GM12878 (cell line): Measurements from ENCODE around the gene ABCG1. TPM values are rescaled to one million over a fixed set of nuclear protein-coding genes. Genes with fewer than 3 reads are reported as not detected.

Source experiments
- ATAC-seq: fragments of 200-7000 bp; cut with Tn5 transposase; 3 replicates; pipeline ENCODE4 v1.9.1; 2020; ENCODE audit warnings: mild to moderate bottlenecking, moderate library complexity
- BruUV-seq: library from RNA; stranded (reverse); fragments of 400-500 nt; replicated peaks from 2 replicates; lab custom pipeline; 2021; lab: Mats Ljungman, UMichigan
- CTCF ChIA-PET: fragments of 300-600 bp; sonication (Branson Sonifier 250); formaldehyde crosslinking; extraction: SDS; loops from one replicate; lab custom pipeline; 2021; ENCODE audit warnings: inconsistent platforms; lab: Yijun Ruan, JAX
- POLR2A ChIA-PET: fragments of 350-600 bp; formaldehyde crosslinking; extraction: SDS; loops from one replicate; lab custom pipeline; 2021; ENCODE audit warnings: inconsistent platforms; lab: Charles Lee
- RAD21 ChIA-PET: fragments of 300-600 bp; sonication (Branson Sonifier 250); formaldehyde crosslinking; loops from one replicate; lab custom pipeline; 2023; ENCODE audit warnings: antibody characterized with exemption; ENCODE audit not compliant: unreplicated experiment; lab: Charles Lee
- SMC1A ChIA-PET: fragments of 300-600 bp; sonication (Branson Sonifier 250); formaldehyde crosslinking; loops from one replicate; lab custom pipeline; 2023; ENCODE audit not compliant: unreplicated experiment, uncharacterized antibody; lab: Charles Lee
- DNase-seq: peaks from one replicate; pipeline ENCODE4 v3.0.0-alpha.2; 2011; ENCODE audit warnings: low read depth, low spot score
- FAIRE-seq: peaks from 3 replicates; lab custom pipeline; 2011; peaks lifted over from hg19 to GRCh38; lab: Jason Lieb, UNC
- H2AFZ ChIP-seq: 2 replicates; pipeline ENCODE4 v1.6.0; 2011; ENCODE audit warnings: low read depth, low read length, control low read depth; ENCODE audit not compliant: control insufficient read depth
- H3K27ac ChIP-seq: 2 replicates; pipeline ENCODE4 v1.5.1; 2011; ENCODE audit warnings: control low read depth; ENCODE audit not compliant: control insufficient read depth, insufficient read depth
- H3K27me3 ChIP-seq, 2 experiments: replicated peaks in 1 of 2; 2 replicates each; pipeline versions ENCODE4 v1.6.0 to v1.6.1; 2011; ENCODE audit warnings: low read length in 1 of 2; ENCODE audit not compliant: control insufficient read depth in 2 of 2, insufficient read depth in 2 of 2
- H3K36me3 ChIP-seq, 2 experiments: 2 replicates each; pipeline ENCODE4 v1.5.1; 2011; ENCODE audit warnings: low read length in 1 of 2; ENCODE audit not compliant: control insufficient read depth in 2 of 2, insufficient read depth in 2 of 2
- H3K4me1 ChIP-seq: 2 replicates; pipeline ENCODE4 v1.6.1; 2011; ENCODE audit warnings: mild to moderate bottlenecking, low read length, moderate library complexity, mixed read lengths; ENCODE audit not compliant: control insufficient read depth, insufficient read depth
- H3K4me2 ChIP-seq: 2 replicates; pipeline ENCODE4 v1.6.0; 2011; ENCODE audit warnings: control low read depth; ENCODE audit not compliant: control insufficient read depth, insufficient read depth
- H3K4me3 ChIP-seq: fragments of 200-600 bp; sonication (generic); 2 replicates; pipeline ENCODE4 v1.5.1; 2016
- H3K79me2 ChIP-seq: 2 replicates; pipeline ENCODE4 v1.6.0; 2011; ENCODE audit warnings: low read length; ENCODE audit not compliant: control insufficient read depth, insufficient read depth
- H3K9ac ChIP-seq: 2 replicates; pipeline ENCODE4 v1.8.0; 2011; ENCODE audit warnings: low read length, control low read depth, mixed read lengths; ENCODE audit not compliant: control insufficient read depth, insufficient read depth
- H3K9me3 ChIP-seq: replicated peaks from 3 replicates; pipeline ENCODE4 v1.5.1; 2011; ENCODE audit warnings: mild to moderate bottlenecking, low read length; ENCODE audit not compliant: control insufficient read depth, insufficient read depth
- H4K20me1 ChIP-seq: 2 replicates; pipeline ENCODE4 v1.6.0; 2011; ENCODE audit not compliant: control insufficient read depth, insufficient read depth
- CREB1 ChIP-seq: IDR thresholded peaks from 2 replicates; pipeline ENCODE4 v1.6.1; 2012; ENCODE audit warnings: low read depth, mild to moderate bottlenecking, inconsistent platforms
- CTCF ChIP-seq, 3 experiments: IDR thresholded peaks in 2 of 3; conservative IDR thresholded peaks in 1 of 3; 2 replicates each; pipeline ENCODE4 v1.5.1; 2011; ENCODE audit warnings: low read depth in 3 of 3, low read length in 3 of 3, mild to moderate bottlenecking in 3 of 3, control low read depth in 2 of 3, moderate library complexity in 2 of 3, inconsistent platforms in 1 of 3, mixed read lengths in 1 of 3; ENCODE audit not compliant: control insufficient read depth in 2 of 3, insufficient read depth in 1 of 3; ENCODE audit errors: extremely low read depth in 1 of 3
- GABPA ChIP-seq: IDR thresholded peaks from 2 replicates; pipeline ENCODE4 v1.6.1; 2014; ENCODE audit warnings: antibody characterized with exemption, low read depth, mild to moderate bottlenecking, inconsistent platforms
- IKZF1 ChIP-seq: fragments of 450-650 bp; conservative IDR thresholded peaks from 2 replicates; pipeline ENCODE4 v1.6.1; 2017; ENCODE audit warnings: antibody characterized with exemption, mild to moderate bottlenecking
- IRF5 ChIP-seq: fragments of 450-650 bp; IDR thresholded peaks from 2 replicates; pipeline ENCODE4 v1.6.1; 2017; ENCODE audit warnings: borderline replicate concordance
- NR2C2 ChIP-seq: IDR thresholded peaks from 2 replicates; pipeline ENCODE4 v1.6.1; 2011; ENCODE audit warnings: borderline replicate concordance, low read depth; ENCODE audit not compliant: control insufficient read depth, insufficient read length
- PKNOX1 ChIP-seq: fragments of 450-650 bp; IDR thresholded peaks from 2 replicates; pipeline ENCODE4 v1.6.1; 2016; ENCODE audit warnings: mild to moderate bottlenecking
- POLR2AphosphoS2 ChIP-seq: IDR thresholded peaks from 2 replicates; pipeline ENCODE4 v1.6.1; 2011; ENCODE audit warnings: low read depth, mild to moderate bottlenecking, low read length, improper control_type of control experiment, moderate library complexity
- SREBF1 ChIP-seq: IDR thresholded peaks from 2 replicates; pipeline ENCODE4 v1.6.1; 2012; ENCODE audit warnings: mild to moderate bottlenecking, low read length
- WGBS: methylation state at CpG from one replicate; pipeline ENCODE4 v1.1.6; 2016; ENCODE audit warnings: low lambda C conversion rate; ENCODE audit not compliant: insufficient replicate concordance, insufficient coverage; ENCODE audit errors: missing lambda C conversion rate; 5-methylcytosine and 5-hydroxymethylcytosine counted together
- in situ Hi-C: fragments of 300-500 bp; cut with MboI; formaldehyde crosslinking; loops from 9 replicates; pipeline ENCODE4 v1.14.3; 2018; ENCODE audit warnings: mixed read lengths
- intact Hi-C: fragments of 100-400 bp; cut with micrococcal nuclease; formaldehyde crosslinking; loops from one replicate; pipeline ENCODE4 v1.14.2; 2022; ENCODE audit not compliant: unreplicated experiment
- polyA plus RNA-seq, 11 experiments: library from polyadenylated mRNA; depleted of rRNA in 4 of 11; unstranded in 6 of 11; stranded (reverse) in 5 of 11; fragments of >200 nt; fragmentation: Nextera tagmentation in 4 of 11; fragmentation: Illumina TruSeq in 1 of 11; extraction: Ambion mirVana in 4 of 11; extraction: Trizol in 1 of 11; gene quantifications; 1 replicate in 1 of 11; 2 replicates in 10 of 11; pipeline versions ENCODE4 v1.2.1 to v1.2.3, GENCODE V29; 2011 to 2016; ENCODE audit warnings: inconsistent platforms in 2 of 11, missing spikeins in 2 of 11, low read depth in 1 of 11
- total RNA-seq, 4 experiments: library from RNA; depleted of rRNA in 3 of 4; stranded (reverse); fragments of >200 nt in 3 of 4; fragmentation: Illumina TruSeq in 1 of 4; extraction: Trizol in 1 of 4; gene quantifications; 2 replicates each; pipeline versions ENCODE4 v1.2.1 to v1.2.3, GENCODE V29; 2013 to 2021

The ABCG1 gene
- total and polyA plus RNA-seq, 10 of the 15 experiments (the other 5 are each of a cell fraction or from before 2014, with no cell fraction given) = 0.59 to 19.3 (median 5.7) TPM

GRCh38 chr21:42255825-42256224, 36.9 kb downstream of the ABCG1 start:
- ChIA-PET SMC1A (interaction anchor here (1.2 to 7.4 kb wide), 4 partner anchors 18 to 91 kb away, joined by 3 to 41 read pairs (median 12); no protein-coding TSS in a partner anchor), POLR2A (no interaction called here), RAD21 (interaction anchor here (0.6 to 3.4 kb wide), 6 partner anchors 14 to 110 kb away, joined by 3 to 9 read pairs (median 4); no protein-coding TSS in a partner anchor), CTCF (interaction anchor here (0.9 to 2.5 kb wide), 6 partner anchors 17 to 110 kb away, joined by 3 to 14 read pairs (median 5); no protein-coding TSS in a partner anchor)
- in situ Hi-C loops (no loop called here), intact Hi-C loops (no loop called here)
- Histone ChIP-seq H2AFZ (no peak overlapping the region), H4K20me1 (no peaks in the 10 kb centered on the region), H3K9ac (no peak overlapping the region), H3K79me2 (no peaks in the 10 kb centered on the region), H3K9me3 (no peaks in the 10 kb centered on the region), H3K4me2 (no peak overlapping the region), H3K27ac (no peak overlapping the region), H3K4me3 (no peak overlapping the region), H3K36me3 (no peaks in the 10 kb centered on the region), H3K4me1 (no peaks in the 10 kb centered on the region), H3K27me3 (no peaks in the 10 kb centered on the region; a peak in 1 of 4 replicates)
- FAIRE-seq (no peak), ATAC-seq (no peak), DNase-seq (no peak)
- 64% methylated on average over 4 of the region's 4 CpGs for WGBS
- TF ChIP-seq CTCF (IDR thresholded peaks at IDR 0.05 in 2 of 3, conservative IDR thresholded peaks at IDR 0.05 in 1 of 3; ENCODE audit: control insufficient read depth in 2 of 3, extremely low read depth in 1 of 3, insufficient read depth in 1 of 3, low read depth in 3 of 3, low read length in 3 of 3) = peak in 2 of 3 experiments; percentile 12 to 14; a peak in 1 of 6 replicates
- TF ChIP-seq NR2C2 = no peak
- BruUV-seq = no TSS peak

GRCh38 chr21:42256316-42256715, 37.4 kb downstream of the ABCG1 start:
- SMC1A ChIA-PET = interaction anchor here (0.9 to 7.4 kb wide), 10 partner anchors 14 to 110 kb away, joined by 3 to 41 read pairs (median 4); no protein-coding TSS in a partner anchor
- POLR2A ChIA-PET = interaction anchor here (1.4 kb wide), 1 partner anchor 23 kb away, joined by 5 read pairs; no protein-coding TSS in a partner anchor
- WGBS = 71% methylated on average over 4 of the region's 4 CpGs
- H3K27me3 ChIP-seq = no peaks in the 10 kb centered on the region; a peak in 1 of 4 replicates
- RAD21 ChIA-PET = interaction anchor here (0.6 to 3.4 kb wide), 7 partner anchors 13 to 116 kb away, joined by 3 to 9 read pairs (median 4); no protein-coding TSS in a partner anchor
- intact Hi-C loops = no loop called here
- H3K79me2 ChIP-seq = no peaks in the 10 kb centered on the region
- no peak for DNase-seq
- H3K4me2 ChIP-seq = no peak overlapping the region
- CTCF ChIA-PET = interaction anchor here (0.6 to 2.5 kb wide), 9 partner anchors 19 to 111 kb away, joined by 3 to 14 read pairs (median 5); no protein-coding TSS in a partner anchor
- no peaks in the 10 kb centered on the region for H4K20me1 ChIP-seq
- no peak for ATAC-seq
- no peak for FAIRE-seq
- no peak overlapping the region for H2AFZ ChIP-seq
- no peaks in the 10 kb centered on the region for H3K4me1 ChIP-seq
- in situ Hi-C loops = no loop called here
- no TSS peak for BruUV-seq
- no peak overlapping the region for H3K9ac ChIP-seq
- H3K27ac ChIP-seq = no peak overlapping the region
- no peaks in the 10 kb centered on the region for H3K36me3 ChIP-seq
- H3K9me3 ChIP-seq = no peaks in the 10 kb centered on the region
- no peak overlapping the region for H3K4me3 ChIP-seq
- TF ChIP-seq GABPA (no peak), IRF5 (no peak), POLR2AphosphoS2 (no peak), CREB1 (no peak), IKZF1 (no peak), SREBF1 (no peak), PKNOX1 (no peak)
